Measurements from ENCODE around the gene ATP6V0B. TPM values are rescaled to one million over a fixed set of nuclear protein-coding genes. Genes with fewer than 3 reads are reported as not detected.

The ATP6V0B gene
- total RNA-seq, 4 donors from 2014 or later: 71.2 to 229 (median 106) TPM

DNA sequence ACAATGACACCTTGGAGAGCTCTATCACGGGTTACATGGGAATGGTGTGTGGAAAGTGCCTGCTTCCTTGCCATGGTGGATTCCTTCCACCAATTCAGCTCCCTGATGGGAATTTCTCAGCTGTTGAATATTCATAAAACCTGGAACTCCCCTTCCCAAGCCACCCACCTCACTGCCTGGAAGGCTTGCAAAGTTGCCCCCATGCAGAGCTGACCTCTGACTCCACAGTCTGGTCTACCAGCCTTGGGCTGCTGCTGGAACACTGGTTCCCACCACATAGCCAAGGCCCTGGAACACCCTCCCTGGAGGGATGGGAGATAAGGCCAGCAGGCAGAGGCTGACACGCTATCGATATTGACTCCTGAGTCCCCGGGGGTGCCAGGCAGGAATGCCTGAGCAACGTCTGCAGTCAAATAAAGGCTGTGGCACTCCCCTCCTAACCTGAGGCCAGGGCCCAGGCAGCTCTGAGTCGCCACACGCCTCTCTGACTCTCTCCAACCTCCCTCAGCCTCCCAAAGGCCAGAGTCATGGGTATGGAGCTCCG lies 25.4 kb downstream of the ATP6V0B start:
- TF ChIP-seq, protein P1, sequence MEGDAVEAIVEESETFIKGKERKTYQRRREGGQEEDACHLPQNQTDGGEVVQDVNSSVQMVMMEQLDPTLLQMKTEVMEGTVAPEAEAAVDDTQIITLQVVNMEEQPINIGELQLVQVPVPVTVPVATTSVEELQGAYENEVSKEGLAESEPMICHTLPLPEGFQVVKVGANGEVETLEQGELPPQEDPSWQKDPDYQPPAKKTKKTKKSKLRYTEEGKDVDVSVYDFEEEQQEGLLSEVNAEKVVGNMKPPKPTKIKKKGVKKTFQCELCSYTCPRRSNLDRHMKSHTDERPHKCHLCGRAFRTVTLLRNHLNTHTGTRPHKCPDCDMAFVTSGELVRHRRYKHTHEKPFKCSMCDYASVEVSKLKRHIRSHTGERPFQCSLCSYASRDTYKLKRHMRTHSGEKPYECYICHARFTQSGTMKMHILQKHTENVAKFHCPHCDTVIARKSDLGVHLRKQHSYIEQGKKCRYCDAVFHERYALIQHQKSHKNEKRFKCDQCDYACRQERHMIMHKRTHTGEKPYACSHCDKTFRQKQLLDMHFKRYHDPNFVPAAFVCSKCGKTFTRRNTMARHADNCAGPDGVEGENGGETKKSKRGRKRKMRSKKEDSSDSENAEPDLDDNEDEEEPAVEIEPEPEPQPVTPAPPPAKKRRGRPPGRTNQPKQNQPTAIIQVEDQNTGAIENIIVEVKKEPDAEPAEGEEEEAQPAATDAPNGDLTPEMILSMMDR (IDR thresholded peaks at IDR 0.05; ENCODE audit: low read depth): no peak

DNA sequence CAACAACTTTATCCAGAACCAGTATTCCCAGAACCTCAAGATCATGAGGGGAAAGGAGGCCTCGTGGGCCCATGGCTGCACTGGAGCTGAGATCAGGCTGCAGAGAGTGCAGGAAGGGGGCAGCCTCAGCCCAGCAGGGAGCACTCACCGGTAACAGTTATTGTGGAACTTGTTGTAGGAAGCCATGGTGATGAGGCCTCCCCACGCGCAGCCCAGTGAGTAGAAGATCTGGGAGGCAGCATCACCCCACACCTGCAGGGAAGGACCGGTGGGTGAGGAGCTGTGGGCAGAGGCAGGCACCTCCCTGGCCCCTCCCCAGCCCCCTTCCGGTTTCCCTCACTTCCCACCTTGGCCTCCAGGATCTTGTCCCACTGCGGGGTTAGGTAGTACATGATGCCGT lies 27.4 kb downstream of the ATP6V0B start:
- TF ChIP-seq, protein P1 (IDR thresholded peaks at IDR 0.05; ENCODE audit: low read depth): no peak

DNA sequence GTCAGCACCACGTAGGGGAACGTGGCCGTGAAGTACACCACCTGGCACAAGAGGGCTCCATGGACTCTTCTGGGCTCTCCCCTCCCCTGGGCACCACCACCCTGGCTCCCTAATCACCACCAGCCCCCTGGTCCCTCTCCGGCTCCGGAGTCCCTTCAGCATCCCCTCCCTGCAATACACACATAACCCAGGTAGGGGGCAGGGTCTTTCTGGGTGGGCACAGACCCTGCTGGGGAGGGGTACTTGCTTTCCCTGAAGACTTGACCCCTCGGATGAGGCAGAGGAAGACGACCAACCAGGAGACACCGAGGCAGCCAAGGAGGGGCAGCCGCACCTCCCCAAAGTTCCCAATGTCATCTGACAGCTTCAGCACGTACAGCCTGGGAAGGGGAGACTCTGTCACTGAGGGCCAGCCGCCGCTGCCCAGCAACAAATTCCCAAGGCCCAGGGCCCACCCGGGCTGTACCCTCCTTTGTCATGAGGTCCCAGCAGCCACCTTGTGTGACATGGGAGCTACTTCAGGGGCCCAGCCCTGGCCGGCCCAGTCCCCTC lies 27.9 kb downstream of the ATP6V0B start:
- TF ChIP-seq, protein P1 (IDR thresholded peaks at IDR 0.05; ENCODE audit: low read depth): no peak

DNA sequence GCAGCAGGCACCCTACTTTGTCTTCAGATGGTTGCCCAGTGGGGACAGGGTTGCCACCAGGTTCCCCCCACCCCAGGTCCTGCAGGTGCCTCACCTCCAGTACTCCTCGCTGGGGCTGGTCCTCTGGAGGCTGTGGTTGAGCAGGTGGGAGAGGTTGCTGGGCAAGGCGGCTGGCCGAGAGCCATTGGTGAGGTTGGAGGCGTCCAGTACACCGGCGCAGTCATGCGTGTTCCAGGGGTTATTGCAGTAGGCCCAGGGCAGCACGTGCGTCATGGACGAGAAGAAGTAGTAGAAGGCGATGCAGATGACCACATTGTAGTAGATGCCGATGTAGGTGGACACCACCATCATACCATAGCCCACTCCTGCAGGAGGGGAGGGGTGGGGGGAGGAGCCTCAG lies 33.5 kb downstream of the ATP6V0B start:
- TF ChIP-seq, protein P1 (IDR thresholded peaks at IDR 0.05; ENCODE audit: low read depth): no peak

DNA sequence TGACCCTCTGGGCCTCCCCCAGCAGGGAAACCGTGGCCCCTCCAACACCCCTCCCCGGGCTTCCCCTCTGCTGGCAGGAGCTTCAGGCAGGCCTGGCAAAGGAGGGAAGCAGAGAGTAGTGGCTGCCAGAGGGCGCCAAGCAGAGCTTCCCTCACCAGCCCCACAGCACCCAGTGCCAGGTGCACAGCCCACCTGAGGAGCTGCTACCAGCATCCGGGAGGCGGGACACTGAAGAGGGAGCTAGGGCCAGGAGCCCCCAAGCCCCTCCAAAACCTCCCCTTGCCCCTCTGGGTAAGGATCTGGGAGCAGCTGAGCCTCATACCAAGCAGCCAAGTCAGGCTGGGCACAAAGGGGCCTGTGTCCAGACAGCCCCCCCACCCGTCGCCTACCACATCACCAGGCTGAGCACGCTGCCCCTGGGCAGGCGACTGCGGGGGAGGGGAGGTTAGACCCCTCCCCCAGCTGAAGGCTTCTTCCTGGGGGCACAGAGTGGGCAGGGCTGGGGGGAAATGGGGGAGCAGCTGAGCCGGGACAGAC lies 36.2 kb downstream of the ATP6V0B start:
- TF ChIP-seq, protein P1 (IDR thresholded peaks at IDR 0.05; ENCODE audit: low read depth): no peak

DNA sequence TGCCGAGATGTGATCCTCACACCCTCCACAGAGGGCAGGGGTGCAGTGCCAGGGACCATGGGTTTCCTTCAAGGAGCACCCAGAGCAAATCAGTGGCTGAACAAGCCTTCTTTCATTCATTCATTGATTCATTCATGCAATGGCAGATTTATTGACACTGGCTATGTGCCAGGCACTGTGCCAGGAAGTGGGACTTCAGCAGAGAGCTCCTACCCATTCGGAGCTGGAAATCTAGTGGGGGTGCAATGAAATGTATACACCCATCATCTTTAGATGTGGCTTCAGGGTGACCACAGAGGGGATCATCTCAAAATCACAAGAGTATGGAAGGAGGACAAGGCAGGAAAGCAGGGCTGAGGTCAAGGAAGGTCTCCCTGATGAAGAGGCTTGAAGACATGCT lies 37.6 kb downstream of the ATP6V0B start:
- TF ChIP-seq, protein P1 (IDR thresholded peaks at IDR 0.05; ENCODE audit: low read depth): no peak

DNA sequence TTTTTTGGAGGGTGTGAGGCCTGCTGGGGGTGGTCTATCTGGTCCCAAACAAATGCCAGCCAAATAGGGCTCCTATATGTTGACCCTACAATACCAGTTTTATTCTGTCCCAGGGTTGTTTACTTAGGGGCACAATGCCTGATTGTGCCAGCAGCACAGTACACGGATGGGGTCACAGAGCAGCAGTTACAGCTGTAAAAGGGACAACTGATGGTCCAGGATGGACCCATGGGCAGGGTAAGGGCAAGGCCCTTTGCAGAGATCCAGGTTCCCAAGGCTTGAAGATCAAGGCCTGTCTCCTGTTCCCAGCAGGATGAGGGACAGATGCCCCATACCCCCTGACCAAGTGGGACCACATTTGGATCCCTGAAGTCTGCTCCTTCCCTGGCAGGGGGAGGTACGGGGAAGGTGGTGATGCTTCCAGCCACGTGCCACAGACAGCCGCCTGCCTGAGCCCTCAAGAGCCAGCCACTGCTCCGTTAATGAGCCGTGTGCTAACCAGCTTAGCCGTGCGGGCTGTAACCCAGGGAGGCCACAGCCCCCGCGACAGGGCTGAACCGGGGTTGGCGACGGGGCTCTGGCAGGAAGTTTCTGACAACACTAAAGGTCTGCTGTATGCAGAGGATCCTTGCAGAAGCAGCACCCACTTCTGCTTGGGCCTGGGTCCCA lies 38.3 kb downstream of the ATP6V0B start:
- TF ChIP-seq, protein P1 (IDR thresholded peaks at IDR 0.05; ENCODE audit: low read depth): no peak

All from subcutaneous adipose tissue (tissue), 4 donors.